A673 (cell line): ENCODE data around the gene WSCD2.

ENCODE experiments used
- EZH2 ChIP-seq: fragments of 200-600 bp; sonication (generic); IDR thresholded peaks from 2 replicates; pipeline ENCODE4 v1.6.1; 2017; ENCODE audit warnings: borderline replicate concordance, low read depth, mild to moderate bottlenecking, mixed read lengths, antibody characterized with exemption, low read length; ENCODE audit not compliant: poor library complexity, severe bottlenecking
- TF ChIP-seq, protein P1 (sequence below): fragments of 300-800, 200-600 bp; sonication (generic); conservative IDR thresholded peaks from 2 replicates; pipeline ENCODE4 v1.5.1; 2017; ENCODE audit warnings: low read depth, mild to moderate bottlenecking, antibody characterized with exemption, low read length, moderate library complexity, mixed read lengths

DNA sequence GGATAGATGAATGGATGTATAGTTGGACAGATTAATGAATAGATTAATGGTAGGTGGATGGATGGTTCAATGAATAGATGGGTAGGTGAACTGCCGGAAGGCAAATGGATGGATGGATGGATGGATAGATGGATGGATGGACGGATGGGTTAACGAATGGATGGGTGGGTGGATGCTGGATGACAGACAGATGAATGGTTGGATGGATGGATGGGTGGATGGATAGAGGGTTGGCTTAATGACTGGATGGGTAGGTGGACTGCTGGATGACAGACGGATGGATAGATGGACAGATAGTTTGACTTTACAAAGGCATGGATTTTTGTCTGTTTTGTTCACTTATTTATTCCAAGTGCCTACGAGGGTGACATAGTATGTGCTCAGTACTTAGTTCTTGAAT lies 64.4 kb downstream of the WSCD2 start:
- TF ChIP-seq, protein P1, sequence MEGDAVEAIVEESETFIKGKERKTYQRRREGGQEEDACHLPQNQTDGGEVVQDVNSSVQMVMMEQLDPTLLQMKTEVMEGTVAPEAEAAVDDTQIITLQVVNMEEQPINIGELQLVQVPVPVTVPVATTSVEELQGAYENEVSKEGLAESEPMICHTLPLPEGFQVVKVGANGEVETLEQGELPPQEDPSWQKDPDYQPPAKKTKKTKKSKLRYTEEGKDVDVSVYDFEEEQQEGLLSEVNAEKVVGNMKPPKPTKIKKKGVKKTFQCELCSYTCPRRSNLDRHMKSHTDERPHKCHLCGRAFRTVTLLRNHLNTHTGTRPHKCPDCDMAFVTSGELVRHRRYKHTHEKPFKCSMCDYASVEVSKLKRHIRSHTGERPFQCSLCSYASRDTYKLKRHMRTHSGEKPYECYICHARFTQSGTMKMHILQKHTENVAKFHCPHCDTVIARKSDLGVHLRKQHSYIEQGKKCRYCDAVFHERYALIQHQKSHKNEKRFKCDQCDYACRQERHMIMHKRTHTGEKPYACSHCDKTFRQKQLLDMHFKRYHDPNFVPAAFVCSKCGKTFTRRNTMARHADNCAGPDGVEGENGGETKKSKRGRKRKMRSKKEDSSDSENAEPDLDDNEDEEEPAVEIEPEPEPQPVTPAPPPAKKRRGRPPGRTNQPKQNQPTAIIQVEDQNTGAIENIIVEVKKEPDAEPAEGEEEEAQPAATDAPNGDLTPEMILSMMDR = no peak
- no peak for TF ChIP-seq EZH2
